CD4-positive, alpha-beta T cell treated with Interleukin-17A for 4 hours (primary cell): ENCODE results near the gene KLRF2.

Source experiments
- DNase-seq: peaks from one replicate; pipeline ENCODE4 v3.0.0-alpha.2; 2020; ENCODE audit warnings: mixed read lengths

KLRF2 gene

DNA sequence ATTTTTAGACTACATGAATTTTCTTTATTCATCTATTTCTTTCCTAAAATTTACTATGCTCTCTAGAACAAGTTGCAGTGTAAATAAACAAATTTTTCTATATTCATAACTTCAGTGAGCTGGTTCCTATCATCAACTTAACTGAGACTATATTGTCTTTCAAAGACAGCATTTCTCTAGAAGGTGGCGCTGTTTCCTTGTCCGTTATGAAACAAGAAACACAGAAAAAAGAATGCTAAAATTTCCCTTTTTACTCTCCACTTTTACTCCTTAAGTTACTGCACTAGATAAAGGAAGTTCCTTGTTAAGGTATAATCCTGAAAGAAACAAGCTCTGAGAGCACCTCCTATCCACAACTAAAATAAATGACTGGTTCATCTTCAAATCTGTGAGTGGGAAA lies 59.1 kb downstream of the KLRF2 start:
- peak; percentile 10 for DNase-seq

DNA sequence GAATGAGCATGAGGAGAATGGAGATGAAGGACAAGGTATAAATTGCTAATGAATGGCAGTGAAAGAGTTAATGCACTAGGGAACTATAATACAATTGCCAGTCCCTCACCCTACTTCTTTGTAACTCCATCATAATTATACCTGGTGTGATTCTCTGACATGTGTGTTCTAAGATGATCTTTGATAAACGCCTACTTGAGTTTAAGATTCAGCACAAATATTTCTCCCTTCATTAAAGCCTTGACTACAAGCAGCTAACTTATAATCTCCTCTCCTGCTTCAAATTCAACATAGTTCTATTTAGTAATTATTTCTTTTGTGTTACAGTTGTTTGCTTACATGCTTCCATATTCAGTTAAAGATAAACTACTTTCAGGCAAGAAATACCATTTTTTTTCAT lies 60.5 kb downstream of the KLRF2 start:
- DNase-seq = no peak

DNA sequence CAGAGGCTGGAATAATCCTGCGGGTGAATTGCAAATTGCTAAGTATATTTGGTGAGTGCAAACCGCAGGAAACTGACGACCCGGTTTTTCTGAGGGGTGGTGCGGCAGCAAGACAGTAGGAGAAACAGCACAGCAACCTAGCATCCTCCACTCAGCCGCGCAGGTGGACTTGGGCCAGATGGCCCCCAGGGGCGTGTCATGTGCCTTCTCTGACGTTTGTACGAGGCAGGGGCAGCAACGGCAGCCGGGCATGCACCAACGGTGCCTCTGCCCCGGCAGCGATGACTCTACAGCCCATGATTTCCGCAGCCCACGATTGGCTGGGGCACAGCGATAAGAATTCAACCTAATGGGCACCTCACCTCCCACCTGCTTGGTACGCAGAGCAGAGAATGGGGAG lies 62.0 kb downstream of the KLRF2 start:
- peak; percentile 19 for DNase-seq

DNA sequence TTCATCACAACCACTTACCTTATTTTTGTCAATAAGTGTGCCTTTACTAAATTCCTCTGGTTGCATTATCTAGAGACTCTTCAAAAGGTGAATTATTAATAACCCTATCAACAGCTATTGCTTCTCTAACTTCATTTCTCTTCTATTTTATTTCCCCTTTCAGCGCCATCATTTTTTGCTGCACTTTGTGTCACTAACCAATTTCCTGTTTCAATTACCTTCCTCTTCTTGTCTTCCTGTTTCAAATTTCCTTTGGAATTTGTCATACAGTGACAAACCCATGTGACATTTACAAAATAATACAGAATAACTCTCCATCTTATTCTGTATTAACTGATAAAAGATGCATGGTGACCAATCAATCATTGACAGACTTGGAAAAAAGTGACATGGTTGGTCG lies 63.1 kb downstream of the KLRF2 start:
- DNase-seq = no peak
